Measurements from ENCODE around the gene RPS6KA4. TPM values are rescaled to one million over a fixed set of nuclear protein-coding genes. Genes with fewer than 3 reads are reported as not detected.

RPS6KA4 gene
- total RNA-seq, 1 donor from 2014 or later = 12.7 TPM

DNA sequence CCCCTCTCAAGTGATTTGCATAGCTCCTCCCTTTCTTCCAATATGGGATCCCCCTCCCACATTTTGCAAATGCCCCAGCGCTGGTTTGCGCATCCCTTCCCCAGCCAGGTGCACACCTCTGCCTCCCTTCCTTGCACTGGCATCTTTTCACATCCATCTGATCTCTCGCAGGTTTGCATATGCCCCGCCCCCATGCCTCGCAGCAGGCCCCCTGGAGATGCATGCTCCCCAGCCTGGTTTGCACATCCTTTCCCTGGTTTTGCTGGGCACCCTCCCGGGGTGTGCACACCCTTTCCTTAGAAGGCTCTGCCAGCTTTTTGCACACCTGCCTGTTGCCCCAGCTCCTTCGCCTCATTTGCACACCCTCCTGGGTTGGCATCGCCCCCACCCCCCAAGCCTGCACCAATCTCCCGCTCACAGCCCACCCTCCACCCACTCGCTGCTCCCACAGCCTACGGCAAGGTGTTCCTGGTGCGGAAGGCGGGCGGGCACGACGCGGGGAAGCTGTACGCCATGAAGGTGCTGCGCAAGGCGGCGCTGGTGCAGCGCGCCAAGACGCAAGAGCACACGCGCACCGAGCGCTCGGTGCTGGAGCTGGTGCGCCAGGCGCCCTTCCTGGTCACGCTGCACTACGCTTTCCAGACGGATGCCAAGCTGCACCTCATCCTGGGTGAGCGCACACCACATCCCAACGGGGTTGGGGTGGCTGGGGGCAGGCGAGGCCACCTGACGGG, 917 bp downstream of the RPS6KA4 start:
- H3K27ac Mint-ChIP-seq = no peak overlapping the region
- no peaks in the 10 kb centered on the region for H3K9me3 ChIP-seq (ENCODE audit: low read depth)

GRCh38 chr11:64360448-64360921, 1.5 kb downstream of the RPS6KA4 start:
- Mint-ChIP-seq H3K27ac (no peak overlapping the region), H3K9me3 (no peaks in the 10 kb centered on the region), H3K36me3 (peaks cover 14% of the 10 kb centered on the region), H3K4me3 (peak overlapping the region; percentile 52), H3K27me3 (ENCODE audit: insufficient read depth, low read depth) (peaks cover 9% of the 10 kb centered on the region), H3K4me1 (peaks cover 16% of the 10 kb centered on the region)
- H2AFZ ChIP-seq (replicated peaks) = no peak overlapping the region
- no peaks in the 10 kb centered on the region for H3K9me3 ChIP-seq (ENCODE audit: low read depth)
- no peak for DNase-seq (ENCODE audit: low spot score)
- H3K4me1 ChIP-seq = peaks cover 17% of the 10 kb centered on the region
- no peak overlapping the region for H3K9ac ChIP-seq
- H3K27me3 ChIP-seq = no peaks in the 10 kb centered on the region
- H3K4me2 ChIP-seq = no peak overlapping the region
- H3K36me3 ChIP-seq = no peaks in the 10 kb centered on the region
- H4K20me1 ChIP-seq (ENCODE audit: low read depth) = peaks cover 3% of the 10 kb centered on the region
- no peak overlapping the region for H3K27ac ChIP-seq
- peaks cover 15% of the 10 kb centered on the region for H3F3A ChIP-seq (ENCODE audit: low read depth)
- H3K79me2 ChIP-seq (ENCODE audit: low read depth) = no peaks in the 10 kb centered on the region
- no peak overlapping the region for H3K4me3 ChIP-seq
- no peak for TF ChIP-seq EZH2 (IDR thresholded peaks at IDR 0.05)
- TF ChIP-seq EZH2phosphoT487 (IDR thresholded peaks at IDR 0.05) = no peak
- TF ChIP-seq, protein P1, sequence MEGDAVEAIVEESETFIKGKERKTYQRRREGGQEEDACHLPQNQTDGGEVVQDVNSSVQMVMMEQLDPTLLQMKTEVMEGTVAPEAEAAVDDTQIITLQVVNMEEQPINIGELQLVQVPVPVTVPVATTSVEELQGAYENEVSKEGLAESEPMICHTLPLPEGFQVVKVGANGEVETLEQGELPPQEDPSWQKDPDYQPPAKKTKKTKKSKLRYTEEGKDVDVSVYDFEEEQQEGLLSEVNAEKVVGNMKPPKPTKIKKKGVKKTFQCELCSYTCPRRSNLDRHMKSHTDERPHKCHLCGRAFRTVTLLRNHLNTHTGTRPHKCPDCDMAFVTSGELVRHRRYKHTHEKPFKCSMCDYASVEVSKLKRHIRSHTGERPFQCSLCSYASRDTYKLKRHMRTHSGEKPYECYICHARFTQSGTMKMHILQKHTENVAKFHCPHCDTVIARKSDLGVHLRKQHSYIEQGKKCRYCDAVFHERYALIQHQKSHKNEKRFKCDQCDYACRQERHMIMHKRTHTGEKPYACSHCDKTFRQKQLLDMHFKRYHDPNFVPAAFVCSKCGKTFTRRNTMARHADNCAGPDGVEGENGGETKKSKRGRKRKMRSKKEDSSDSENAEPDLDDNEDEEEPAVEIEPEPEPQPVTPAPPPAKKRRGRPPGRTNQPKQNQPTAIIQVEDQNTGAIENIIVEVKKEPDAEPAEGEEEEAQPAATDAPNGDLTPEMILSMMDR (IDR thresholded peaks at IDR 0.05) = no peak

More for the DNA sequence above, 917 bp downstream of the RPS6KA4 start:
- no peak for TF ChIP-seq EZH2 (IDR thresholded peaks at IDR 0.05)
- no peak for TF ChIP-seq EZH2phosphoT487 (IDR thresholded peaks at IDR 0.05)
- TF ChIP-seq, protein P1 (IDR thresholded peaks at IDR 0.05) = no peak
- Mint-ChIP-seq H3K4me1 (peaks cover 21% of the 10 kb centered on the region), H3K36me3 (peaks cover 14% of the 10 kb centered on the region), H3K9me3 (no peaks in the 10 kb centered on the region), H3K27me3 (ENCODE audit: insufficient read depth, low read depth) (peaks cover 10% of the 10 kb centered on the region), H3K4me3 (peak overlapping the region; percentile 84)
- H2AFZ ChIP-seq (replicated peaks) = peak overlapping the region; percentile 88
- H3K27me3 ChIP-seq = no peaks in the 10 kb centered on the region
- H4K20me1 ChIP-seq (ENCODE audit: low read depth) = peaks cover 3% of the 10 kb centered on the region
- H3K4me1 ChIP-seq = peaks cover 21% of the 10 kb centered on the region
- H3K4me2 ChIP-seq = peak overlapping the region; percentile 88
- no peak for DNase-seq (ENCODE audit: low spot score)
- no peak overlapping the region for H3K27ac ChIP-seq
- peak overlapping the region; percentile 36 for H3K9ac ChIP-seq
- H3K4me3 ChIP-seq = peak overlapping the region; percentile 69
- H3K36me3 ChIP-seq = no peaks in the 10 kb centered on the region
- no peaks in the 10 kb centered on the region for H3K79me2 ChIP-seq (ENCODE audit: low read depth)
- peaks cover 18% of the 10 kb centered on the region for H3F3A ChIP-seq (ENCODE audit: low read depth)

DNA sequence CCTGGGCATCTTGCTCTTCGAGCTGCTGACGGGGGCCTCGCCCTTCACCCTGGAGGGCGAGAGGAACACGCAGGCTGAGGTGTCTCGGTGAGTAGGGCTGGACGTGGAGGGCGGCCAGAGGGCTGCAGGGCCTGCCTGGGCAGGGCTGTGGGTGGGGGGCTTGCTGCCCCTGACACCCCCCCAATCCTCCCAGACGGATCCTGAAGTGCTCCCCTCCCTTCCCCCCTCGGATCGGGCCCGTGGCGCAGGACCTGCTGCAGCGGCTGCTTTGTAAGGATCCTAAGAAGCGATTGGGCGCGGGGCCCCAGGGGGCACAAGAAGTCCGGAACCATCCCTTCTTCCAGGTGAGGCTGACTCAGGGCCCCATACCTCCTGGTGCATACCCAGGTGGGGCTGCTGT, 2.7 kb downstream of the RPS6KA4 start:
- Histone ChIP-seq H3F3A (ENCODE audit: low read depth) (peaks cover 3% of the 10 kb centered on the region), H3K79me2 (ENCODE audit: low read depth) (no peaks in the 10 kb centered on the region), H3K4me2 (no peak overlapping the region), H3K27ac (no peak overlapping the region), H3K9me3 (ENCODE audit: low read depth) (no peaks in the 10 kb centered on the region), H4K20me1 (ENCODE audit: low read depth) (peaks cover 3% of the 10 kb centered on the region), H3K4me1 (peaks cover 13% of the 10 kb centered on the region), H3K9ac (no peak overlapping the region), H3K4me3 (no peak overlapping the region), H3K36me3 (no peaks in the 10 kb centered on the region), H2AFZ (replicated peaks) (no peak overlapping the region), H3K27me3 (no peaks in the 10 kb centered on the region)
- Mint-ChIP-seq H3K4me3 (no peak overlapping the region), H3K36me3 (peaks cover 18% of the 10 kb centered on the region), H3K27me3 (ENCODE audit: insufficient read depth, low read depth) (peaks cover 8% of the 10 kb centered on the region), H3K27ac (no peak overlapping the region), H3K9me3 (no peaks in the 10 kb centered on the region), H3K4me1 (peaks cover 9% of the 10 kb centered on the region)
- no peak for DNase-seq (ENCODE audit: low spot score)
- TF ChIP-seq EZH2 (IDR thresholded peaks at IDR 0.05) (no peak), EZH2phosphoT487 (IDR thresholded peaks at IDR 0.05) (no peak)
- TF ChIP-seq, protein P1 (IDR thresholded peaks at IDR 0.05) = no peak
